Gastroesophageal sphincter (tissue), 4 donors: Measurements from ENCODE around the gene BLOC1S6. TPM values are rescaled to one million over a fixed set of nuclear protein-coding genes. Genes with fewer than 3 reads are reported as not detected.

Experiments used
- ATAC-seq: fragments of 150-250 bp; one replicate; pipeline ENCODE4 v1.9.1; 2016; ENCODE audit warnings: mild to moderate bottlenecking, moderate library complexity
- H3K27ac ChIP-seq, 4 donors: fragments of 200-600 bp; sonication (generic) in 3 of 4; 1 replicate in 3 of 4; 2 replicates in 1 of 4; pipeline ENCODE4 v1.5.1; 2016 to 2019
- H3K27me3 ChIP-seq: fragments of 200-600 bp; sonication (generic); one replicate; pipeline ENCODE4 v1.5.1; 2019
- H3K36me3 ChIP-seq, 2 donors: fragments of 200-600 bp; sonication (generic); one replicate each; pipeline ENCODE4 v1.5.1; 2019; ENCODE audit warnings: control low read depth in 1 of 2
- H3K4me1 ChIP-seq, 3 donors: fragments of 200-600 bp; sonication (generic); 1 replicate in 2 of 3; 2 replicates in 1 of 3; pipeline ENCODE4 v1.5.1; 2016 to 2019; ENCODE audit warnings: control low read depth in 2 of 3
- H3K4me3 ChIP-seq, 2 donors: fragments of 200-600 bp; sonication (generic); one replicate each; pipeline ENCODE4 v1.5.1; 2019; ENCODE audit warnings: mild to moderate bottlenecking in 1 of 2, moderate library complexity in 1 of 2
- H3K9me3 ChIP-seq, 3 donors: fragments of 200-600 bp; sonication (generic); one replicate each; pipeline ENCODE4 v1.5.1; 2017 to 2019; ENCODE audit warnings: control low read depth in 2 of 3
- EP300 ChIP-seq: sonication (generic); formaldehyde crosslinking; IDR thresholded peaks from one replicate; pipeline ENCODE4 v1.6.1; 2017; ENCODE audit warnings: antibody characterized with exemption, mild to moderate bottlenecking
- POLR2A ChIP-seq, 2 donors: fragments of 450-650 bp; IDR thresholded peaks; one replicate each; pipeline ENCODE4 v1.6.1; 2017; ENCODE audit warnings: antibody characterized with exemption in 2 of 2, mild to moderate bottlenecking in 2 of 2, moderate library complexity in 1 of 2
- POLR2AphosphoS5 ChIP-seq: sonication (generic); formaldehyde crosslinking; IDR thresholded peaks from one replicate; pipeline ENCODE4 v1.6.1; 2017; ENCODE audit warnings: antibody characterized with exemption
- WGBS, 2 donors: methylation state at CpG; one replicate each; pipeline ENCODE4 v1.1.5; 2018; ENCODE audit warnings: low coverage in 1 of 2; 5-methylcytosine and 5-hydroxymethylcytosine counted together
- total RNA-seq, 4 donors: library from RNA; depleted of rRNA; stranded (reverse); fragments of >200 nt; gene quantifications; one replicate each; pipeline ENCODE4 v1.1.0, GENCODE V29; 2016
- TF ChIP-seq, protein P1 (sequence below), 4 experiments: fragments of 200-600 bp in 2 of 4; fragments of 450-650 bp in 2 of 4; sonication (generic) in 1 of 4; IDR thresholded peaks; one replicate each; pipeline ENCODE4 v1.5.1; 2017 to 2019; ENCODE audit warnings: antibody characterized with exemption in 4 of 4, mild to moderate bottlenecking in 2 of 4, moderate library complexity in 2 of 4

Gene BLOC1S6
- total RNA-seq, 4 donors from 2014 or later: 43.7 to 87.8 (median 54.3) TPM

DNA sequence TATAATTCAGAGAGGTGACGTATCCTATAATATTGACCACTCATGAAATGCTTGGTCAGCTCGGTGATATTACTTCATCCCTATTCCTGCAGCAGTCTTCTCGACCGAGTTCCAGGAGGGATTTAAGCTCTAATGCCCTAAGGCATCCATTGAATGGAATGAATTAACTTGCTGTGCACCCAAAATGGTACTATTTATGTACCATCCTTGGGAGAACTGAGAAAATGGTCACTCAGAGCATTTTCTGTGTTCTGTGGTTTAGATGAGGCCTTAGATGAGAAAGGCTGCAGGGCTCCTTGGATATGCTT lies 638 bp downstream of the BLOC1S6 start:
- Histone ChIP-seq H3K36me3 (peaks cover 0 to 5% of the 10 kb centered on the region in 2 donors), H3K4me1 (peaks cover 14 to 64% (median 30%) of the 10 kb centered on the region in 3 donors), H3K27ac (peak overlapping the region; percentile 92 to 97 (median 96)), H3K27me3 (no peaks in the 10 kb centered on the region), H3K9me3 (no peaks in the 10 kb centered on the region), H3K4me3 (peak overlapping the region; percentile 63 to 76)
- WGBS, 2 donors: 0 to 3% methylated on average over 4 of the region's 4 CpGs
- TF ChIP-seq POLR2AphosphoS5 (no peak), EP300 (no peak), POLR2A (IDR thresholded peaks at IDR 0.05) (no peak)
- TF ChIP-seq, protein P1, sequence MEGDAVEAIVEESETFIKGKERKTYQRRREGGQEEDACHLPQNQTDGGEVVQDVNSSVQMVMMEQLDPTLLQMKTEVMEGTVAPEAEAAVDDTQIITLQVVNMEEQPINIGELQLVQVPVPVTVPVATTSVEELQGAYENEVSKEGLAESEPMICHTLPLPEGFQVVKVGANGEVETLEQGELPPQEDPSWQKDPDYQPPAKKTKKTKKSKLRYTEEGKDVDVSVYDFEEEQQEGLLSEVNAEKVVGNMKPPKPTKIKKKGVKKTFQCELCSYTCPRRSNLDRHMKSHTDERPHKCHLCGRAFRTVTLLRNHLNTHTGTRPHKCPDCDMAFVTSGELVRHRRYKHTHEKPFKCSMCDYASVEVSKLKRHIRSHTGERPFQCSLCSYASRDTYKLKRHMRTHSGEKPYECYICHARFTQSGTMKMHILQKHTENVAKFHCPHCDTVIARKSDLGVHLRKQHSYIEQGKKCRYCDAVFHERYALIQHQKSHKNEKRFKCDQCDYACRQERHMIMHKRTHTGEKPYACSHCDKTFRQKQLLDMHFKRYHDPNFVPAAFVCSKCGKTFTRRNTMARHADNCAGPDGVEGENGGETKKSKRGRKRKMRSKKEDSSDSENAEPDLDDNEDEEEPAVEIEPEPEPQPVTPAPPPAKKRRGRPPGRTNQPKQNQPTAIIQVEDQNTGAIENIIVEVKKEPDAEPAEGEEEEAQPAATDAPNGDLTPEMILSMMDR (IDR thresholded peaks at IDR 0.05): no peak
- ATAC-seq: no peak

DNA sequence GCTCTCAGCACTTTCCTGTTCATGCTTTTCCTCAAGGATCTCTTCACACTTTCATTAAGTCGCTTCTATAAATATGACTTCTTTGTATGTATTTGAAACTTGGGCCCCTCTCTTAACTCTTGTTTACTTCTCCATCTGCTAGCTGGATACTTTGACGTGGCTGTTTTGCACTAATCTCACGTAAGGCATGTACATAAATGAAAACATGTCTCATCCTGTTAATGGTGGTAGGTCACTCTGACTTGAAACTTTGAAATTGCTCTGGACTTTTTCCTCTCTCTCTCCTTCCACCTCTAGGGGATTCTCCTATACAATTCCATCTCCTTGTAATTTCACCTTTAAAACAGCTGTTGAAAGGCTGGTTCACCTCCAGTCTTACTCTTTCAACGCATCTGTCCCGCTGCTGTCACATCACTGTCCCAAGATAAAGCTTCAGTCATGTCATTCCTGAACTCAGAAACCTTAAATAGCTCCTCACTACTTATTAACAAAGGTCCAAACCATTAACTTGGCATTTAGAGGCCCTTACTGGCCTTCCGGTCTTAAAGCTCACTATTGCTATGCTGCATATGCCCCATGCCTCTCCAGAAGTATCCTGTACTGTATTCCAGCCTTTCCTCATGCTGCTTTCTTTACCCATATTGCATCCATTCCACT lies 1.2 kb downstream of the BLOC1S6 start:
- 29 to 35% methylated on average over 4 to 6 of the region's 6 CpGs for WGBS, 2 donors
- Histone ChIP-seq H3K4me1 (peaks cover 14 to 65% (median 30%) of the 10 kb centered on the region in 3 donors), H3K27me3 (no peaks in the 10 kb centered on the region), H3K36me3 (peaks cover 0 to 7% of the 10 kb centered on the region in 2 donors), H3K4me3 (peak overlapping the region; percentile 63 to 76), H3K27ac (peak overlapping the region; percentile 92 to 97 (median 96)), H3K9me3 (no peaks in the 10 kb centered on the region)
- no peak for ATAC-seq
- TF ChIP-seq POLR2AphosphoS5 (no peak), EP300 (no peak), POLR2A (IDR thresholded peaks at IDR 0.05) (no peak)
- TF ChIP-seq, protein P1 (IDR thresholded peaks at IDR 0.05): no peak

DNA sequence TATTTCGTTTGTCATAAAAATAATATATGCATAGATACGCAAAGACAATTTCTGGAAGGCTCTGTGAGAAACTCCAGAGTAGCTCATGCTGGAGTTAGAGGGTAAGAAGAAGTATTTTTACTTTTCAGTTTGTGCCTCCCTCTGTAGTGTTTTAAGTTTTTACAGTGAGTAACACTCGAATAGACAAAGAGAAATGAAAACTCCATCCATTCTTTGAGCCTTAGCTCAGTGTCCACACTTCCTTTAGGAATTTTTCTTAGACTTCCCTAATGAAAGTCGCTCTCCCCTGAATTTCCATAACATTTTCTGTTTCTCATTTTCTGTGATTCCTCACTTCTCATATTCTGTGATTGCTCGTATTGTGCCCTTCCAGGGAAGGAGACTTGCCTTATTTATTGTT lies 2.1 kb downstream of the BLOC1S6 start:
- ATAC-seq: no peak
- WGBS, 2 donors: 49 to 51% methylated on average over 5 of the region's 5 CpGs
- Histone ChIP-seq H3K36me3 (peaks cover 0 to 8% of the 10 kb centered on the region in 2 donors), H3K4me3 (peak overlapping the region in 1 of 2 donors; percentile 76), H3K4me1 (peaks cover 14 to 65% (median 30%) of the 10 kb centered on the region in 3 donors), H3K9me3 (no peaks in the 10 kb centered on the region), H3K27me3 (no peaks in the 10 kb centered on the region), H3K27ac (peak overlapping the region in 1 of 4 donors; percentile 92)
- TF ChIP-seq, protein P1 (IDR thresholded peaks at IDR 0.05): no peak
- no peak for TF ChIP-seq EP300
- TF ChIP-seq POLR2A (IDR thresholded peaks at IDR 0.05): no peak

DNA sequence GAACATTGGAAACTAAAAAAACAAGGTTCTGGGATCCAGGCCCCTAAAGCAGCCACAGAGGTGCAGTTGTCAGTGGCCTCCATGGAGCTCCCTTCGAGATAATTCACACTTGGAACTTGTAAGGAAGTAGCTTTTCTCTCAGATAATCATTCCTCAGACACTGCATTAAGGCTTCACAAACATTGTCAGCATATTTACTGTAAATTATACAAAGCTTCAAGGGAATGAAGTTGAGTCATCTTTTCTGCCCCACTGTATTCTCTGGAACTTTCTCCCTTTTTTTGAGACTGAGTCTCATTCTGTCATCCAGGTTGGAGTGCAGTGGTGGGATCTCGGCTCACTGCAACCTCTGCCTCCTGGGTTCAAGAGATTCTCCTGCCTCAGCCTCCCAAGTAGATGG lies 7.1 kb downstream of the BLOC1S6 start:
- TF ChIP-seq POLR2AphosphoS5: no peak
- no peak for TF ChIP-seq EP300
- TF ChIP-seq, protein P1 (IDR thresholded peaks at IDR 0.05): no peak
- H3K9me3 ChIP-seq: no peaks in the 10 kb centered on the region
- H3K4me1 ChIP-seq: peaks cover under 1 to 36% (median 8%) of the 10 kb centered on the region in 3 donors
- no peak overlapping the region for H3K4me3 ChIP-seq
- WGBS, 2 donors: 67 to 83% methylated on average over 1 to 2 of the region's 2 CpGs
- H3K36me3 ChIP-seq: peaks cover 0 to 36% of the 10 kb centered on the region in 2 donors
- H3K27me3 ChIP-seq: no peaks in the 10 kb centered on the region
- ATAC-seq: no peak
- no peak overlapping the region for H3K27ac ChIP-seq

DNA sequence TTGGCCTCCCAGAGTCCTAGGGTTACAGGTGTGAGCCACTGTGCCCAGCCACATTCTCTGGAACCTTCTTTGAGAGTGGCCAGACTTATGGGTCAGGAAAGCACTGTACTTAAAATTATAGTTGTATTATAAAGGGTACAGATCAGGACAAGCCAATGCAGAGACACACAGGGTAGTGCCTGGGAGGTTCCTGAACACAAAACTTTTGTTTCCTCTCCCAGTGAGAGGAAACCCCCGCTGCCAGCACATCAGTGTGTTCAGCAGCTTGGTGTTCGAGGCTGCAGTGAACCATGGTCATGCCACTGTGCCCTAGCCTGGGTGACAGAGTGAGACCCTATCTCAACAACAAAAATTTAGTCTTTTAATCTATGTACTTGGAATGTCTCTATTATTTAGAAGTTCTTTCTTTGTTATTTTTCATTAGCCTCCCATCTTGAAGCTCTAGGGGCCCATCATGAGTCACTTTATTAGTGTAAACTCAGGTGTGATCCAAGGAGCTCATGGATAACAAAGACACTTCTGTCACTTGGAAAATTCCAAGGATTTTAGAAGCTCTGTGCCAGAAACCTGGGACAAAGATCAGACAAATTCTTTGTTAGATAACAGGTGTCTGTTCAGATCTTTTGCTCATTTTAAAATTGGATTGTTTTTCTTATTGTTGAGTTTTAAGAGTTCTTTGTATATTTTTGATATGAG lies 7.8 kb downstream of the BLOC1S6 start:
- WGBS, 2 donors: 91% methylated on average over 2 of the region's 2 CpGs

More for the DNA sequence above, 7.8 kb downstream of the BLOC1S6 start:
- no peak overlapping the region for H3K27ac ChIP-seq
- no peak overlapping the region for H3K4me3 ChIP-seq
- no peaks in the 10 kb centered on the region for H3K27me3 ChIP-seq
- peaks cover 0 to 36% of the 10 kb centered on the region in 2 donors for H3K36me3 ChIP-seq
- H3K4me1 ChIP-seq: peaks cover 0 to 29% (median 4%) of the 10 kb centered on the region in 3 donors
- no peak for ATAC-seq
- H3K9me3 ChIP-seq: no peaks in the 10 kb centered on the region
- TF ChIP-seq, protein P1 (IDR thresholded peaks at IDR 0.05): no peak
- no peak for TF ChIP-seq POLR2AphosphoS5
- TF ChIP-seq EP300: no peak
- no peak for TF ChIP-seq POLR2A (IDR thresholded peaks at IDR 0.05)
